Heart left ventricle (tissue), 16 donors: Measurements from ENCODE around the gene EVI5L. TPM values are rescaled to one million over a fixed set of nuclear protein-coding genes. Genes with fewer than 3 reads are reported as not detected.

ENCODE experiments used
- ATAC-seq, 4 donors: fragments of 200-7000 bp; cut with Tn5 transposase; one replicate each; pipeline ENCODE4 v1.9.1; 2020 to 2022; ENCODE audit warnings: moderate library complexity in 4 of 4, mild to moderate bottlenecking in 3 of 4, moderate number of reproducible peaks in 1 of 4
- DNase-seq, 5 donors: peaks; one replicate each; pipeline ENCODE4 v3.0.0-alpha.2; 2020
- H3K27ac ChIP-seq, 12 donors: fragments of 200-600 bp; sonication (generic) in 4 of 12; one replicate each; pipeline versions ENCODE4 v1.5.0 to v1.8.0; 2016 to 2022; ENCODE audit warnings: mild to moderate bottlenecking in 2 of 12
- H3K27me3 ChIP-seq, 9 donors: fragments of 200-600 bp; sonication (generic) in 2 of 9; one replicate each; pipeline versions ENCODE4 v1.5.1 to v1.8.0; 2016 to 2022; ENCODE audit warnings: mild to moderate bottlenecking in 3 of 9
- H3K36me3 ChIP-seq, 9 donors: fragments of 200-600 bp; sonication (generic) in 2 of 9; one replicate each; pipeline versions ENCODE4 v1.5.0 to v1.8.0; 2018 to 2022; ENCODE audit warnings: mild to moderate bottlenecking in 2 of 9
- H3K4me1 ChIP-seq, 12 donors: fragments of 200-600 bp; sonication (generic) in 4 of 12; one replicate each; pipeline versions ENCODE4 v1.5.0 to v1.8.0; 2016 to 2022; ENCODE audit warnings: mild to moderate bottlenecking in 3 of 12
- H3K4me3 ChIP-seq, 12 donors: fragments of 200-600 bp; sonication (generic) in 4 of 12; one replicate each; pipeline versions ENCODE4 v1.5.0 to v1.8.0; 2017 to 2022; ENCODE audit warnings: mild to moderate bottlenecking in 9 of 12, moderate library complexity in 4 of 12
- H3K9me3 ChIP-seq, 12 donors: fragments of 200-600 bp; sonication (generic) in 4 of 12; one replicate each; pipeline versions ENCODE4 v1.5.0 to v1.8.0; 2016 to 2022; ENCODE audit warnings: mild to moderate bottlenecking in 1 of 12
- CTCF ChIP-seq, 12 donors: fragments of 200-600 bp; sonication (generic) in 4 of 12; IDR thresholded peaks; one replicate each; pipeline versions ENCODE4 v1.5.0 to v1.8.0; 2018 to 2022; ENCODE audit warnings: antibody characterized with exemption in 12 of 12, mild to moderate bottlenecking in 5 of 12
- POLR2A ChIP-seq, 2 donors: fragments of 450-650 bp; IDR thresholded peaks; one replicate each; pipeline ENCODE4 v1.6.1; 2017; ENCODE audit warnings: antibody characterized with exemption in 2 of 2, mild to moderate bottlenecking in 2 of 2, moderate library complexity in 2 of 2
- WGBS, 4 donors: extraction: QIAGEN DNeasy Blood & Tissue Kit in 2 of 4; methylation state at CpG; one replicate each; pipeline versions ENCODE4 v1.1.5 to v1.1.7; 2013 to 2018; 5-methylcytosine and 5-hydroxymethylcytosine counted together
- intact Hi-C, 10 donors: fragments of 100-400 bp; cut with DNase I; formaldehyde crosslinking; loops; one replicate each; pipeline versions ENCODE4 v1.11.1 to v1.14.2; 2022
- polyA plus RNA-seq, 2 donors: library from polyadenylated mRNA; stranded (reverse); fragments of 200-250 nt; gene quantifications; one replicate each; pipeline ENCODE4 v1.2.3, GENCODE V29; 2013
- total RNA-seq, 9 donors: library from RNA; depleted of rRNA in 2 of 9; stranded (reverse); fragments of >200 nt in 2 of 9; fragmentation: NEBNext Ultra II Directional in 3 of 9; extraction: Animal tissue kit (Norgen Biotek cat#: 25700) in 3 of 9; gene quantifications; one replicate each; pipeline versions ENCODE4 v1.1.0 to v1.2.4, GENCODE V29; 2016 to 2023
- donor health status: ischemic (EF 13 %, LVEDD 7.1; RV severe dilation, severe dysfunction).
- donor health status: healthy with polysubstance abuse.
- donor health status: DM: no; HTN: yes; CAD: no.
- donor health status: DM: no; HTN: no; CAD: no.
- donor health status: ischemic (EF 25% LVEDD 6.9; RV normal size, moderate dysfunction).
- donor health status: ischemic (EF 25% LVEDD 5.7; RV mildly dilated, moderate dysfunction).
- donor health status: healthy.
- donor health status: DM: yes; HTN: yes; CAD: no.
- donor health status: ischemic (EF 35%, LVEDD 5.7; RV mildly dilated, moderate dysfunction).
- donor health status: nonischemic (EF 11% LVEDD 7.7; RV severe dilation, severe dysfunction).
- donor health status: DM: yes; HTN: yes; CAD: no.
- donor health status: PGD.
- donor health status: ischemic (EF 29% LVEDD 5.4; RV normal size, mild dysfunction).
- donor health status: nonischemic (EF 23%, LVEDD 6.1; RV moderate dilation, normal function).

The EVI5L gene
- total and polyA plus RNA-seq, 11 donors: 18.2 to 41.9 (median 22.1) TPM

GRCh38 chr19:7899751-7900378 is 69.8 kb downstream of the EVI5L start:
- DNase-seq (peak in 1 of 5 donors; percentile 60), ATAC-seq (no peak)
- intact Hi-C loops: loop anchor here in 5 of 10 donors (5.0 to 10.0 kb wide), 6 partner anchors 33 to 245 kb away; partner anchors contain the start of gene TRAPPC5 (in 1 of the 5)
- TF ChIP-seq POLR2A (IDR thresholded peaks at IDR 0.05): no peak
- TF ChIP-seq CTCF (IDR thresholded peaks at IDR 0.05): no peak
- no peaks in the 10 kb centered on the region for H3K9me3 ChIP-seq
- no peaks in the 10 kb centered on the region for H3K36me3 ChIP-seq
- H3K4me1 ChIP-seq: peaks cover 0 to 17% (median 14%) of the 10 kb centered on the region in 12 donors
- H3K4me3 ChIP-seq: no peak overlapping the region
- H3K27me3 ChIP-seq: peaks cover 0 to 8% (median 0%) of the 10 kb centered on the region in 9 donors
- no peak overlapping the region for H3K27ac ChIP-seq
- WGBS, 4 donors: 84 to 90% (median 87%) methylated on average over 16 to 34 of the region's 34 CpGs

- H3K9me3 ChIP-seq: no peaks in the 10 kb centered on the region
- intact Hi-C loops: loop anchor here in 5 of 10 donors (5.0 to 10.0 kb wide), 6 partner anchors 33 to 246 kb away; partner anchors contain the start of gene TRAPPC5 (in 1 of the 5)
- ATAC-seq (no peak), DNase-seq (no peak)
- no peaks in the 10 kb centered on the region for H3K36me3 ChIP-seq
- peaks cover 0 to 2% (median 0%) of the 10 kb centered on the region in 9 donors for H3K27me3 ChIP-seq
- H3K4me3 ChIP-seq: no peak overlapping the region
- no peak overlapping the region for H3K27ac ChIP-seq
- no peak for TF ChIP-seq CTCF (IDR thresholded peaks at IDR 0.05)
- no peak for TF ChIP-seq POLR2A (IDR thresholded peaks at IDR 0.05)
- WGBS, 4 donors: 80 to 87% (median 84%) methylated on average over 8 to 21 of the region's 21 CpGs
- peaks cover 0 to 22% (median 19%) of the 10 kb centered on the region in 12 donors for H3K4me1 ChIP-seq
These were observed 70.4 kb downstream of the EVI5L start for GRCh38 chr19:7900401-7900870.

- no peak for ATAC-seq
- no peak for DNase-seq
- TF ChIP-seq POLR2A (IDR thresholded peaks at IDR 0.05): no peak
- no peak for TF ChIP-seq CTCF (IDR thresholded peaks at IDR 0.05)
- H3K27ac ChIP-seq: no peak overlapping the region
- WGBS, 4 donors: 59 to 85% (median 75%) methylated on average over 3 of the region's 3 CpGs
- H3K4me1 ChIP-seq: peaks cover 0 to 27% (median 22%) of the 10 kb centered on the region in 12 donors
- no peaks in the 10 kb centered on the region for H3K27me3 ChIP-seq
- no peak overlapping the region for H3K4me3 ChIP-seq
- H3K9me3 ChIP-seq: no peaks in the 10 kb centered on the region
- intact Hi-C loops: loop anchor here in 5 of 10 donors (5.0 to 10.0 kb wide), 6 partner anchors 34 to 246 kb away; partner anchors contain the start of gene TRAPPC5 (in 1 of the 5)
- peaks cover 0 to 4% (median 0%) of the 10 kb centered on the region in 9 donors for H3K36me3 ChIP-seq
These were observed 70.9 kb downstream of the EVI5L start for GRCh38 chr19:7900931-7901330.

GRCh38 chr19:7901337-7901736 is 71.3 kb downstream of the EVI5L start:
- Histone ChIP-seq H3K36me3 (peaks cover 0 to 8% (median 0%) of the 10 kb centered on the region in 9 donors), H3K4me3 (no peak overlapping the region), H3K4me1 (peaks cover 0 to 30% (median 22%) of the 10 kb centered on the region in 12 donors), H3K9me3 (no peaks in the 10 kb centered on the region), H3K27me3 (no peaks in the 10 kb centered on the region), H3K27ac (no peak overlapping the region)
- intact Hi-C loops: loop anchor here in 5 of 10 donors (5.0 to 10.0 kb wide), 6 partner anchors 34 to 247 kb away; partner anchors contain the start of gene TRAPPC5 (in 1 of the 5)
- DNase-seq (no peak), ATAC-seq (no peak)
- TF ChIP-seq CTCF (IDR thresholded peaks at IDR 0.05) (no peak), POLR2A (IDR thresholded peaks at IDR 0.05) (no peak)
- WGBS, 4 donors: 88 to 95% (median 91%) methylated on average over 7 of the region's 7 CpGs
